IMR-90 (cell line): ENCODE measurements around the gene HECTD1. TPM values are rescaled to one million over a fixed set of nuclear protein-coding genes. Genes with fewer than 3 reads are reported as not detected.

ENCODE experiments used
- ATAC-seq: fragments of 200-7000 bp; cut with Tn5 transposase; 2 replicates; pipeline ENCODE4 v1.9.1; 2020; ENCODE audit warnings: low read depth, mild to moderate bottlenecking, moderate library complexity
- BruUV-seq: library from RNA; stranded (reverse); fragments of 400-500 nt; replicated peaks from 2 replicates; lab custom pipeline; 2021; lab: Mats Ljungman, UMichigan
- CTCF ChIA-PET: fragments of 300-600 bp; formaldehyde crosslinking; extraction: SDS; loops from one replicate; lab custom pipeline; 2021; ENCODE audit warnings: antibody characterized with exemption; lab: Yijun Ruan, JAX
- POLR2A ChIA-PET: fragments of 300-600 bp; sonication (Branson Sonifier 250); formaldehyde crosslinking; loops from one replicate; lab custom pipeline; 2022; ENCODE audit warnings: antibody characterized with exemption; ENCODE audit not compliant: unreplicated experiment; lab: Charles Lee
- DNase-seq: peaks from one replicate; pipeline ENCODE4 v3.0.0; 2013
- H2AFZ ChIP-seq: replicated peaks from 2 replicates; pipeline ENCODE3; 2013; ENCODE audit warnings: low read length, mild to moderate bottlenecking; ENCODE audit not compliant: poor library complexity
- H2AK5ac ChIP-seq: 2 replicates; pipeline ENCODE4 v1.6.1; 2013; ENCODE audit warnings: low read depth, low read length, inconsistent platforms
- H2AK9ac ChIP-seq: replicated peaks from 2 replicates; pipeline ENCODE3; 2013; ENCODE audit warnings: mild to moderate bottlenecking, low read depth, low read length, moderate library complexity; ENCODE audit not compliant: poor library complexity
- H2BK120ac ChIP-seq: 2 replicates; pipeline ENCODE4 v1.6.1; 2013; ENCODE audit warnings: low read depth, low read length, inconsistent platforms
- H2BK15ac ChIP-seq: 3 replicates; pipeline ENCODE4 v1.6.1; 2013; ENCODE audit warnings: low read depth, low read length, inconsistent platforms
- H2BK20ac ChIP-seq: 2 replicates; pipeline ENCODE4 v1.6.1; 2013; ENCODE audit warnings: low read depth, mild to moderate bottlenecking, inconsistent platforms, low read length, moderate library complexity
- H2BK5ac ChIP-seq: 2 replicates; pipeline ENCODE4 v1.6.1; 2013; ENCODE audit warnings: mild to moderate bottlenecking, low read depth, low read length, inconsistent platforms; ENCODE audit not compliant: poor library complexity, severe bottlenecking
- H3K14ac ChIP-seq: replicated peaks from 2 replicates; pipeline ENCODE4 v1.6.1; 2013; ENCODE audit warnings: low read depth, low read length, inconsistent platforms
- H3K18ac ChIP-seq: 2 replicates; pipeline ENCODE4 v1.6.1; 2013; ENCODE audit warnings: low read depth, low read length, control low read depth
- H3K23ac ChIP-seq: 2 replicates; pipeline ENCODE4 v1.6.1; 2013; ENCODE audit warnings: low read depth, low read length, inconsistent platforms
- H3K27ac ChIP-seq: 2 replicates; pipeline ENCODE4 v1.5.1; 2013; ENCODE audit warnings: mild to moderate bottlenecking, control low read depth, low read length; ENCODE audit not compliant: insufficient read depth
- H3K27me3 ChIP-seq: 2 replicates; pipeline ENCODE4 v1.6.1; 2013; ENCODE audit warnings: low read length; ENCODE audit not compliant: control insufficient read depth, insufficient read depth
- H3K36me3 ChIP-seq: 2 replicates; pipeline ENCODE4 v1.6.1; 2013; ENCODE audit warnings: low read length, mixed read lengths; ENCODE audit not compliant: control insufficient read depth, insufficient read depth
- H3K4ac ChIP-seq: 2 replicates; pipeline ENCODE4 v1.6.1; 2013; ENCODE audit warnings: low read depth, low read length, inconsistent platforms
- H3K4me1 ChIP-seq: 2 replicates; pipeline ENCODE4 v1.6.1; 2013; ENCODE audit warnings: low read length, mixed read lengths; ENCODE audit not compliant: control insufficient read depth, insufficient read depth
- H3K4me2 ChIP-seq: 2 replicates; pipeline ENCODE4 v1.6.1; 2013; ENCODE audit warnings: low read depth, mild to moderate bottlenecking, control low read depth, low read length, moderate library complexity
- H3K4me3 ChIP-seq: 2 replicates; pipeline ENCODE4 v1.5.1; 2013; ENCODE audit warnings: low read depth, mild to moderate bottlenecking, control low read depth, low read length, moderate library complexity; ENCODE audit not compliant: insufficient read depth
- H3K56ac ChIP-seq: 2 replicates; pipeline ENCODE4 v1.6.1; 2013; ENCODE audit warnings: low read length, inconsistent platforms; ENCODE audit not compliant: insufficient read depth; ENCODE audit errors: extremely low read depth
- H3K79me1 ChIP-seq, 2 experiments: 2 replicates each; pipeline ENCODE4 v1.6.1; 2013; ENCODE audit warnings: low read length in 2 of 2, inconsistent platforms in 1 of 2, low read depth in 1 of 2
- H3K9ac ChIP-seq: 2 replicates; pipeline ENCODE4 v1.6.1; 2013; ENCODE audit warnings: low read depth, low read length, control low read depth
- H3K9me1 ChIP-seq: 2 replicates; pipeline ENCODE4 v1.6.1; 2013; ENCODE audit warnings: low read length, inconsistent platforms; ENCODE audit not compliant: insufficient read depth
- H3K9me3 ChIP-seq: 2 replicates; pipeline ENCODE4 v1.6.1; 2013; ENCODE audit warnings: low read length; ENCODE audit not compliant: control insufficient read depth, insufficient read depth
- H4K20me1 ChIP-seq: 2 replicates; pipeline ENCODE4 v1.6.1; 2013; ENCODE audit warnings: low read length, inconsistent platforms; ENCODE audit not compliant: insufficient read depth
- H4K5ac ChIP-seq: 2 replicates; pipeline ENCODE4 v1.6.1; 2013; ENCODE audit warnings: mild to moderate bottlenecking, low read depth, low read length, control low read depth
- H4K8ac ChIP-seq, 2 experiments: 2 replicates each; pipeline ENCODE4 v1.6.1; 2013; ENCODE audit warnings: low read depth in 2 of 2, low read length in 2 of 2, control low read depth in 1 of 2, inconsistent platforms in 1 of 2
- H4K91ac ChIP-seq: 2 replicates; pipeline ENCODE4 v1.6.1; 2013; ENCODE audit warnings: low read depth, low read length, inconsistent platforms; ENCODE audit not compliant: insufficient read depth
- BHLHE40 ChIP-seq: fragments of 150-350 bp; IDR thresholded peaks from 2 replicates; pipeline ENCODE4 v1.6.1; 2016; ENCODE audit warnings: mild to moderate bottlenecking, low read depth, low read length
- CEBPB ChIP-seq: IDR thresholded peaks from 2 replicates; pipeline ENCODE4 v1.6.1; 2012; ENCODE audit warnings: low read depth, low read length, improper control_type of control experiment
- CHD1 ChIP-seq: IDR thresholded peaks from 2 replicates; pipeline ENCODE4 v1.6.1; 2012; ENCODE audit warnings: low read depth, low read length, improper control_type of control experiment
- FOS ChIP-seq: fragments of 150-350 bp; IDR thresholded peaks from 2 replicates; pipeline ENCODE4 v1.6.1; 2016; ENCODE audit warnings: low read depth, low read length
- MAFK ChIP-seq: IDR thresholded peaks from 2 replicates; pipeline ENCODE4 v1.6.1; 2012; ENCODE audit warnings: low read depth, low read length, improper control_type of control experiment
- MAZ ChIP-seq: IDR thresholded peaks from 2 replicates; pipeline ENCODE4 v1.6.1; 2012; ENCODE audit warnings: low read depth, mild to moderate bottlenecking, low read length, improper control_type of control experiment, moderate library complexity, borderline replicate concordance
- MXI1 ChIP-seq: IDR thresholded peaks from 2 replicates; pipeline ENCODE4 v1.6.1; 2012; ENCODE audit warnings: low read depth, mild to moderate bottlenecking, low read length, moderate library complexity, borderline replicate concordance
- NFE2L2 ChIP-seq: fragments of 150-350 bp; IDR thresholded peaks from 2 replicates; pipeline ENCODE4 v1.6.1; 2016; ENCODE audit warnings: low read depth, mild to moderate bottlenecking, low read length
- POLR2A ChIP-seq: IDR thresholded peaks from 2 replicates; pipeline ENCODE4 v1.6.1; 2012; ENCODE audit warnings: mild to moderate bottlenecking, low read depth, low read length
- RAD21 ChIP-seq: IDR thresholded peaks from 2 replicates; pipeline ENCODE4 v1.6.1; 2012; ENCODE audit warnings: low read length, improper control_type of control experiment
- RCOR1 ChIP-seq: IDR thresholded peaks from 2 replicates; pipeline ENCODE4 v1.6.1; 2012; ENCODE audit warnings: mild to moderate bottlenecking, low read length, improper control_type of control experiment; ENCODE audit not compliant: insufficient replicate concordance
- RFX5 ChIP-seq: IDR thresholded peaks from 2 replicates; pipeline ENCODE4 v1.8.0; 2012; ENCODE audit warnings: low read depth, mild to moderate bottlenecking, low read length, moderate library complexity
- SMC3 ChIP-seq: fragments of 150-350 bp; IDR thresholded peaks from 2 replicates; pipeline ENCODE4 v1.6.1; 2016; ENCODE audit warnings: low read depth, mild to moderate bottlenecking, antibody characterized with exemption, low read length, moderate library complexity
- WGBS, 2 experiments: methylation state at CpG; one replicate each; pipeline versions ENCODE4 v1.1.5 to v1.1.7; 2013; ENCODE audit warnings: missing lambda C conversion rate in 2 of 2; ENCODE audit not compliant: insufficient read length in 1 of 2; ENCODE audit errors: extremely low coverage in 2 of 2; 5-methylcytosine and 5-hydroxymethylcytosine counted together
- dilution Hi-C: fragments of 300-500 bp; cut with HindIII; formaldehyde crosslinking; loops from one replicate; pipeline ENCODE4 v1.14.3; 2018; ENCODE audit warnings: low sequenced_read_pairs; ENCODE audit not compliant: unreplicated experiment
- in situ Hi-C: fragments of 300-500 bp; cut with MboI; formaldehyde crosslinking; loops from 3 replicates; pipeline ENCODE4 v1.14.3; 2019; ENCODE audit warnings: low sequenced_read_pairs, inconsistent platforms, mixed read lengths
- intact Hi-C: fragments of 100-400 bp; cut with micrococcal nuclease; formaldehyde crosslinking; loops from 2 replicates; pipeline ENCODE4 v1.10.0; 2022
- polyA plus RNA-seq, 3 experiments: library from polyadenylated mRNA; depleted of rRNA; stranded (reverse); fragments of >200 nt; gene quantifications; 2 replicates each; pipeline ENCODE4 v1.2.3, GENCODE V29; 2012; ENCODE audit warnings: low replicate concordance in 1 of 3
- total RNA-seq: library from RNA; depleted of rRNA; stranded (reverse); fragments of >200 nt; gene quantifications from 2 replicates; pipeline ENCODE4 v1.2.3, GENCODE V29; 2012
- TF ChIP-seq, protein P1 (sequence below): fragments of 150-350 bp; IDR thresholded peaks from 2 replicates; pipeline ENCODE4 v1.6.1; 2017; ENCODE audit warnings: mild to moderate bottlenecking, antibody characterized with exemption, low read length, low read depth
- TF ChIP-seq, protein P2 (sequence below): conservative IDR thresholded peaks from 2 replicates; pipeline ENCODE4 v1.5.1; 2012; ENCODE audit warnings: mild to moderate bottlenecking, low read depth, low read length, improper control_type of control experiment
- TF ChIP-seq, protein P3 (sequence below): fragments of 150-350 bp; IDR thresholded peaks from 2 replicates; pipeline ENCODE4 v1.6.1; 2016; ENCODE audit warnings: low read depth, mild to moderate bottlenecking, low read length, moderate library complexity, borderline replicate concordance

The HECTD1 gene
- total and polyA plus RNA-seq, 2 of the 4 experiments (the other 2 are of a cell fraction): 48.5 to 228 TPM

DNA sequence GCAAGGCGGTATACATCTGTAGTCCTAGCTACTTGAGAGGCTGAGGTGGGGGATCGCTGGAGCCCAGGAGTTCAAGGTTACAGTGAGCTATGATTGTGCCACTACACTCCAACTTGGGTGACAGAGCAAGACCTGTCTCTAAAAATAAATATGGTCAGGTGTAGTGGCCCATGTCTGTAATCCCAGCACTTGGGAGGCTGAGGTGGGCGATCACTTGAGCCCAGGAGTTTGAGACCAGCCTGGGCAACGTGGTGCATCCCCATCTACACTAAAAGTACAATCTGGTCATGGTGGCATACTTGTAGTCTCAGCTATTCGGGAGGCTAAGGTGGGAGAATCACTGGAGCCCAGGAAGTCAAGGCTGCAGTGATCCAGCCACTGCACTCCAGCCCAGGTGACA, 40.6 kb downstream of the HECTD1 start:
- intact Hi-C loops: no loop called here
- no CpG with 5 or more reads among the region's 5 CpGs for WGBS, 2 experiments

More for the DNA sequence above, 40.6 kb downstream of the HECTD1 start:
- no peak overlapping the region for H3K4me3 ChIP-seq
- H3K56ac ChIP-seq: no peak overlapping the region
- no peak overlapping the region for H2BK120ac ChIP-seq
- H2BK20ac ChIP-seq: no peak overlapping the region; the same call in 1 of the 2 replicates
- H2AK9ac ChIP-seq: no peak overlapping the region
- no peaks in the 10 kb centered on the region for H3K27me3 ChIP-seq
- in situ Hi-C loops (no loop called here), dilution Hi-C loops (no loop called here)
- H3K18ac ChIP-seq: no peak overlapping the region
- ATAC-seq (no peak), DNase-seq (no peak)
- H4K8ac ChIP-seq: no peak overlapping the region
- H3K79me1 ChIP-seq: peaks cover 17 to 57% of the 10 kb centered on the region in 2 experiments
- no peak overlapping the region for H3K14ac ChIP-seq
- peaks cover 29% of the 10 kb centered on the region for H3K36me3 ChIP-seq
- no peak overlapping the region for H2BK5ac ChIP-seq
- ChIA-PET CTCF (no interaction called here), POLR2A (no interaction called here)
- peaks cover 14% of the 10 kb centered on the region for H3K4me1 ChIP-seq
- TF ChIP-seq MAFK (no peak), NFE2L2 (no peak), RFX5 (no peak), MAZ (no peak), RCOR1 (no peak), BHLHE40 (no peak), MXI1 (no peak), CEBPB (no peak), SMC3 (no peak), FOS (no peak), RAD21 (no peak), CHD1 (no peak), POLR2A (no peak)
- TF ChIP-seq, protein P1, sequence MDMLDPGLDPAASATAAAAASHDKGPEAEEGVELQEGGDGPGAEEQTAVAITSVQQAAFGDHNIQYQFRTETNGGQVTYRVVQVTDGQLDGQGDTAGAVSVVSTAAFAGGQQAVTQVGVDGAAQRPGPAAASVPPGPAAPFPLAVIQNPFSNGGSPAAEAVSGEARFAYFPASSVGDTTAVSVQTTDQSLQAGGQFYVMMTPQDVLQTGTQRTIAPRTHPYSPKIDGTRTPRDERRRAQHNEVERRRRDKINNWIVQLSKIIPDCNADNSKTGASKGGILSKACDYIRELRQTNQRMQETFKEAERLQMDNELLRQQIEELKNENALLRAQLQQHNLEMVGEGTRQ: no peak
- TF ChIP-seq, protein P2, sequence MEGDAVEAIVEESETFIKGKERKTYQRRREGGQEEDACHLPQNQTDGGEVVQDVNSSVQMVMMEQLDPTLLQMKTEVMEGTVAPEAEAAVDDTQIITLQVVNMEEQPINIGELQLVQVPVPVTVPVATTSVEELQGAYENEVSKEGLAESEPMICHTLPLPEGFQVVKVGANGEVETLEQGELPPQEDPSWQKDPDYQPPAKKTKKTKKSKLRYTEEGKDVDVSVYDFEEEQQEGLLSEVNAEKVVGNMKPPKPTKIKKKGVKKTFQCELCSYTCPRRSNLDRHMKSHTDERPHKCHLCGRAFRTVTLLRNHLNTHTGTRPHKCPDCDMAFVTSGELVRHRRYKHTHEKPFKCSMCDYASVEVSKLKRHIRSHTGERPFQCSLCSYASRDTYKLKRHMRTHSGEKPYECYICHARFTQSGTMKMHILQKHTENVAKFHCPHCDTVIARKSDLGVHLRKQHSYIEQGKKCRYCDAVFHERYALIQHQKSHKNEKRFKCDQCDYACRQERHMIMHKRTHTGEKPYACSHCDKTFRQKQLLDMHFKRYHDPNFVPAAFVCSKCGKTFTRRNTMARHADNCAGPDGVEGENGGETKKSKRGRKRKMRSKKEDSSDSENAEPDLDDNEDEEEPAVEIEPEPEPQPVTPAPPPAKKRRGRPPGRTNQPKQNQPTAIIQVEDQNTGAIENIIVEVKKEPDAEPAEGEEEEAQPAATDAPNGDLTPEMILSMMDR: no peak
- TF ChIP-seq, protein P3, sequence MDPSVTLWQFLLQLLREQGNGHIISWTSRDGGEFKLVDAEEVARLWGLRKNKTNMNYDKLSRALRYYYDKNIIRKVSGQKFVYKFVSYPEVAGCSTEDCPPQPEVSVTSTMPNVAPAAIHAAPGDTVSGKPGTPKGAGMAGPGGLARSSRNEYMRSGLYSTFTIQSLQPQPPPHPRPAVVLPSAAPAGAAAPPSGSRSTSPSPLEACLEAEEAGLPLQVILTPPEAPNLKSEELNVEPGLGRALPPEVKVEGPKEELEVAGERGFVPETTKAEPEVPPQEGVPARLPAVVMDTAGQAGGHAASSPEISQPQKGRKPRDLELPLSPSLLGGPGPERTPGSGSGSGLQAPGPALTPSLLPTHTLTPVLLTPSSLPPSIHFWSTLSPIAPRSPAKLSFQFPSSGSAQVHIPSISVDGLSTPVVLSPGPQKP: no peak
- no peak overlapping the region for H3K4ac ChIP-seq
- H4K20me1 ChIP-seq: peaks cover 3% of the 10 kb centered on the region; the same call in 1 of the 2 replicates
- H4K5ac ChIP-seq: no peak overlapping the region
- no peak overlapping the region for H3K9ac ChIP-seq
- BruUV-seq: no TSS peak
- no peak overlapping the region for H3K4me2 ChIP-seq
- H3K27ac ChIP-seq: no peak overlapping the region
- H3K9me1 ChIP-seq: peaks cover 18% of the 10 kb centered on the region
- no peak overlapping the region for H3K23ac ChIP-seq
- no peak overlapping the region for H2BK15ac ChIP-seq
- H2AK5ac ChIP-seq: no peak overlapping the region
- H4K91ac ChIP-seq: no peak overlapping the region
- no peak overlapping the region for H2AFZ ChIP-seq
- H3K9me3 ChIP-seq: no peaks in the 10 kb centered on the region
